Fibroblast of upper back skin (primary cell): ENCODE data around the gene FBXW11.

Experiments used
- DNase-seq: peaks from one replicate; pipeline ENCODE4 v3.0.0-alpha.2; 2013

The FBXW11 gene

GRCh38 chr5:172015346-172015745, 8.9 kb upstream of the FBXW11 start:
- no peak for DNase-seq

- peak; percentile 33 for DNase-seq
Measured at GRCh38 chr5:172010278-172010677, 3.8 kb upstream of the FBXW11 start.

DNA sequence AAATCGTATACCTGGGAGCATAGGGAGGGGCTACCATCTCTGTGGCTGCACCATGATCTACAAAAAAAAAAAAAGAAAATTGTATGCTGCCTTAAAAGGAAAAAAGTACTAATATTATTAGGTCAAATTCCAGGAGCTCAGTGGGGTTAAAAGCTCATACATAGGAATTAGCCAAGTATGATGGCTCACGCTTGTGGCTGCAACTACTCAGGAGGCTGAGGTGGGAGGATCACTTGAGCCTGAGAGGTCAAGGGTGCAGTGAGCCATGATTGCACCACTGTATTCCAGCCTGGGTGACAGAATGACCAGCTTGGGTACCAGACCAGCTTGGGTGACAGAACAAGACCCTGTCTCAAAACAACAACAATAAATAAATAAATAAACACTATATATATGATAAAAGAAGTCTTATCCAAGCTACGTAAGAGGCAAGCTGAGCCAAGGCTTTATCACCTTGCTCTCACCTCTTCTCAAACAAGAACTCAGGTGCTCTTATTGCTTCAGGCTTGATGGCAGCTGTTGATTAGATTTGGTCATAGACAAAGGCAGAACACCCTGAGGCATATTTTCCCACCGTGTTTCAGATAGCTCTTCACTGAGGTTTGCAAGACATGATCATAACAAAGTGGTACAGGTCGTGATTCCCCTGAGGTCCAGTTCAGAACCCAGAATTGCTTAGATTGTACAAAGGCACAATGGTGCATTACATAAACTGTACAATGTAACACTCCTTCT, 3.3 kb upstream of the FBXW11 start:
- DNase-seq: no peak

GRCh38 chr5:172008689-172009141, 2.3 kb upstream of the FBXW11 start:
- no peak for DNase-seq

DNA sequence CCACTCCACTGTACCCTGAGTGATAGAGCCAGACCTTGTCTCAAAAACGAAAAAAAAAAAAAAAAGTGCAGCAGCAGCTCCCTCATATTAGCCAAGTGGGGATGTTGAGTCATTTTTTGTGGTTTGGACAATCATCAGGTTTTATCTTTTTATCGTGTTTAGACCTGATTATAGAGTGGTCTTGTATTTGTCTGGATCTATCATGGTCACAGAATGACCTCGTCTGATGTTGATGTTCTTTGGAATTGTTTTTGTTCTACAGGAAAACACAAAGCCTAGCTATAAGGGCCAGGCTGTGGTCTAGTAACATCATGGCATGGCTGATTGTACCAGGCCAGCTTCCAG, 1.6 kb upstream of the FBXW11 start:
- peak; percentile 67 for DNase-seq

DNA sequence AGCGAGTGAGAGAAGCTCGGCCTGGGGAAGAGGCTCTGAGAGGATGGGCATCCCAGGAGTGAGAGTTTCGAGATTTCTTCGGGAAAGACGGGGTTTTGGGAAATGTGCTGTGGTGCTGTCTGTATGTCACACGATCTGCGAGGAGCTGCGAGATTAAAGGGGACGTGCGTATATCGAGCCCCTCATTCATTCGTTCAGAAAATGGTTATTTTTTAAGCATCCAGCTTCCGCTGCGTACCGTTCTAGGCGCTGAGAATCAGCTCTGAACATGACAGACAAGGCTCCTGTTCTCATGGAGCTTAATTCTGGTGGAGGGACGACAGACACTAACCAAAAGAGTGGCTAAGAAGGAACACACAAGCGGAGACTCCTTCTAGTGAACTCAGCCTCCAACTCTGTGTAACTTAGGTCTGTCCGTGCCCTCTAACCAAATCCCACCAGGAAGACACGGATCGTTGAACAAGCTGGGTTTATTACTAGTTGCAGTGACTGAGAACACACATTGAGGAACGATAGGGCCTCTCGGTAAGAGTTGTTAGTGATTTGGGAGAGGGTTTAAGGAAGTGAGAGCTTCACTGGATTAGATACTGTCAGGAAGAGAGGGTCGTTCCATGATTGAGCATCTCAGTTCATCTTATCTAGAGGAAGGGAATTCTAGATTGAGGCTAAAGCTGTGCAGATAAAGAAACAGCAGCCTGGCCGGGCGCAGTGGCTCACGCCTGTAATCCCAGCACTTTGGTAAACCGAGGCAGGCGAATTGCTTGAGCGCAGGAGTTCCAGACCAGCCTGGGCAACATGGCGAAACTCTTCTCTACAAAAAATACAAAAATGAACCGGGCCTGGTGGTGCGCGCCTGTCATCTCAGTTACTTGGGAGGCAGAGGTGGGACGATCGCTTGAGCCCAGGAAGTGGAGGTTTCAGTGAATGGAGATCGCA, 1.0 kb upstream of the FBXW11 start:
- no peak for DNase-seq

- DNase-seq: no peak
Measured at GRCh38 chr5:172005708-172006320, 624 bp downstream of the FBXW11 start.

- no peak for DNase-seq
Measured at GRCh38 chr5:172004824-172005237, 1.6 kb downstream of the FBXW11 start.

DNA sequence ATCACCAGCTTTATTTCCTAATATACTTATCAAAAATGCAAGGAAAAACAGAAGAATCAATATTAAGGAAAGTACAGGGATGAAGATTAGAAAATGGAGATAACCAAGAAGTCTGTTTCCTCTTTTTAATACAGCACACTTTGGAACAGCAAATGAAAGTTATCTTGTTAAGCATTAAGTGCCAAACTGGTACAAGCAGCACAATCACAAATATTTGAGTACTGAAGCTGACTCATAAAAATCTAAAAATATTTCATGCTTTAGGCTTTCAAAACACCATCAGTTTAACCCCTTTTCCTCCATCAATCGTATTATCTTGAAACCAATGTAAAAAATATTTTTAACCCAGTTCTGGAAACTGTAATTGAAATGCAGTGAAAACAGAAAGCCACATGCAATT, 2.7 kb downstream of the FBXW11 start:
- DNase-seq: no peak

DNA sequence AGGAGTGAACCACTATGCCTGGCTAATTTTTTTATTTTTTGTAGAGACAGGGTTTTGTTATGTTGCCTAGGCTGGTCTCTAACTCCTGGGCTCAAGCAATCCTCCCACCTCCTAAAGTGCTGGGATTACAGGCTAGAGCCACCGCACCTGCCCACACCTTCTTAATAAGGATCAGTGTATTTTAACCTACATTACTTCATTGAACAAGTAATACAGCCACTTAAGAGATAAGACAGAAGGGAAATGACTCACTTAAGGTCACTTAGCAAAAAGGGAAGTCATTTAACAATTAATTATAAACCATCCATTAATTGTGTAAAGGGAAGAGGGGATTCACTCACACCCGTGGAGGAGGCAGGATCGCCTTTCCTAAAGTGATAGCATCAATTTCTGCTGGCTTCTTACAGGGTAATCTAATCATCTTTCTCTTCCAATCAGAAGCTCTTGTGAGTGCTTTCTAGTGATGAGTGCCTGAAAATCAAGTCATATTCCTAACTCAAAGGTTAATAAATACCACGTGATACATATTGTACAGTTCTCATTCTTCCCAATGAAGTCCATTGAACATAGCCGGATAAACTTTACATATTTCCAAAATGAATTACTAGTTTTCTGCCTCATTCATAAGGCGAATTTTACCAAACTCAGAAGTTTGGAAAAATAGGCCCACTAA, 3.5 kb downstream of the FBXW11 start:
- DNase-seq: no peak

DNA sequence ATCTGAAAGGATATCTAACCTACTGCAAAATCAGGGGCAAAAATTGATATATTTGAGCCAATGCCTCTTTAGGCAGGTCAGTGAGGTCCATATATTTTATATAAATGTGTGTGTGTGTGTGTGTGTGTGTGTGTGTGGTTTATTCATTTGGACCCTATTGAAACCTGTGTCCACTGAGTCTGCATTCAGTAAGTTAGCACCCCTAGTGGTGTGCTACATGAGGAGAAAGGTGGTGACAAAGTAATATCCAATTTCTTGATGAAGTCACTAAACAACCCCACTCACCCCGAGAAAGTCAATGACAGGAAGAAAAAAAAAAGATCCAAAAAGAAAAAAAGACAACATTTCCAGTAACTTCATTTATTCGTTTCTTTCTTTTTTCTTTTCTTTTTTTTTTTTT, 4.1 kb downstream of the FBXW11 start:
- DNase-seq: no peak

DNA sequence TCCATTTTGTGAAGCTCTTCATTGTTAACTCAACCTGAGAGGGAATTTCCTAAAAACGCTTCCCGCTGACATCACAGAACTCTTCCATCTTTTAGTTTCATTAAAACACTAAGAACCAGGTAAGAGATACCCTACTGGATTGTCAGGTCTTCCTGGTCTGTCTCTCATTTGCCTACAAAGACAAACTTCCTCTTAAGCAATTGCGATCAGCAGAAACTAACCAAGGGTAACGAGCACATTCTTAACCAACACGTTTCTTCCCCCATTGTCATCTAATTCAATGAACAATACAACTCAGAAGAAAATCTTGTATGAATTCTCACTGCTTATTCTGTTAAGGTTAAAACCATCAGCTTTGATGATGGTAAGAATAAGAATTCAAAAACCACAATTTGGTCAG, 6.6 kb downstream of the FBXW11 start:
- no peak for DNase-seq

DNA sequence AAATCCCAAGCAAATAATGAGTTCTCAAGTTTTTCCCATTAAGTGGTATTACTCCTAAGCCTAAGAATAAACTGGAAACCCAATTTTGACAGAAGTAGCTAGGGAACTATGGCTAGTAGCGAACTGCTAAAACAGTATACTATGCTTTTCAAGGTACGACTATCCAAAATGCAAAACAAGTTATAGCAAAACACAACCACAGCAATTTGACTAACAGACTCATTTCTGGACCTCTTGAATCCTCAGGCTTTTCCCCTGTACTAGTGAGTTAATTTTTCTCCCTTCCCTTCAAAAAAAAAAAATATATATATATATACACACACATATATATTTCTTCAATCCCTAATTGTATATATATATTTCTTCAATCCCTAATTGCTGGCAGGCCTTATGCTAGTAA, 7.3 kb downstream of the FBXW11 start:
- DNase-seq: no peak

DNA sequence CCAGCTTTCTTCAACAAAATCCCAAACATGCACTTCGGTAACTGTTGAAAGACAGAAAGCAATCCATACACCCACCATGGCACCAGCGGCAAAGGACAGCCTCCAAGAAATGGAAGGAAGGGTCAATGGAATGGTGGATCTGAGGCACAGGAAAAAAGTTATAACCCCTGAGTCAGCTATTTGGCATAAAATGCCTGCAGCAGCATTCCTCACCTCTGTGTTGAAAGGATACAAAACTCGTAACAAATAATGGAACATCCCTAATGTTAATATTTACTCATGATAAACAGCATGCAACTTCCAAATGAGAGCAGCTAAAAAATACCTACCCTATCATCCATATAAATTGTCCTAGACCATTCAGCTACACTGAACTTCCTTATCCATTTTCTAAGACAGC, 9.4 kb downstream of the FBXW11 start:
- DNase-seq: no peak

DNA sequence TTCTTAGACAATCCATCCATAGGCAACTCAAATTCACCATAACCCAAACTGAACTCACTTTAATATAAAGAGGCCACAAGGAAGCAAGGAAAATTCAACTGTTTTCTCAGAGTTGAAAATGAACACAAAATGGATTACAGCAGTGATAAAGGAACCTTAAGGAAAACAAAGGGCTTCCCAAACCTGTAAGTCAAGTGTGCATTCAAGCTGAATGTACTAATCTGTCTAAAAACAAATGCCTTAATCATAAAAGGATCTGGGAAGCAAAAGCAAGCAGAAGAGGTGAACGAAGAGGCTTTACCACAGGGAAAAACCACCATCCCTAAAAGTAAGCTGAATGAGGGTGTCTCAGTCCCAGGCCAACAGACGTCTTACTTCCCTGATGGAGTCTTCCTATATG, 13.6 kb downstream of the FBXW11 start:
- DNase-seq: no peak

DNA sequence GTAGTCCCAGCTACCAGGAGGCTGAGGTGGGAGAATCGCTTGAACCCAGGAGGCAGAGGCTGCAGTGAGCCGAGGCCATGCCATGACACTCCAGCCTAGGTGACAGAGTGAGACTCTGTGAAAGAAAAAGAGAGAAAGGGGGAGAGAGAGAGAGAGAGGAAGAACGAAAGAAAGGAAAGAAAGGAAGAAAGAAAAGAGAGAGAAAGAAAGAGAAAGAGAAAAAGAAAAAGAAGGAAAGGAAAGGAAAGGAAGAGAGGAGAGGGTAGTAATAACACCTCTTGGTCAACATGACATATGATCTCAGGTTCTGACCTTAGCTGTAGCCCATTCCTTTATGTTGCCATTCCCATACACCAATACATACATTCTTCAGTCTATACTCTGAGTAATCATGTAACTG, 14.1 kb downstream of the FBXW11 start:
- DNase-seq: no peak

- no peak for DNase-seq
Measured at GRCh38 chr5:171990713-171991015, 15.8 kb downstream of the FBXW11 start.

DNA sequence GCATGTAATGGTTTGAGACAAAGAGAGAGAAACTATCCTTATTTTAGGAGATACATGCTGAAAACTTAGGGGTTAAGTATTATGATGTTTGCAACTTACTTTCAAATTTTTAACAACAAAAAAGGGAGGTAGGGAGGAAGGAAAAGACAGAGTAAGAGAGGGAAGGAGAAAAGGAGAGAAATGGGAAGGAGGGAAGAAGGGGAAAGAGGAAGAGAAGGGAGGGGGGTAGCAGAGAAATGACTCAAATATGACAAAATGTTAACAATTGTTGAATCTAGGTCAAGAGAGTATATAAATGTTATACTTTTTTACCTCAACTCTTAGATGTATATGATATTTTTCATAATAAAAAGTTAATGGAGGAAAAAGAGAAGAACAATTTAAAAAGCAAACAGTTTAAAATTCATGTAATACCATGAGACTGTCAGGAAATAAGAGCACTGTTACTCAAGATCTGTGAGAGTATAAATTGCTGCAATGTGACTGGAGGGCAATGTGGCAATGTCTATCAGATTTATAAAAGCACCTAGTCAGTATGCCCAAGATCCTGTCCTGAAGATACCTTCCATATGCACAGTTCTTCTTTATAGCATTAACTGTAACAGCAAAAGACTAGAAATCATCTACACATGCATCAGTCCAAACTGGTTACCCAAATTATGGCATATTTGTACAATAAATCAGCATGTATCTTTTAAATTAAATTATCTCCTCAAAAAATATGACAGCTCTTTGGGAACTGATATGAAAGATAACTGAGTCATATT, 16.3 kb downstream of the FBXW11 start:
- DNase-seq: no peak

- no peak for DNase-seq
Measured at GRCh38 chr5:171989276-171989675, 17.2 kb downstream of the FBXW11 start.

DNA sequence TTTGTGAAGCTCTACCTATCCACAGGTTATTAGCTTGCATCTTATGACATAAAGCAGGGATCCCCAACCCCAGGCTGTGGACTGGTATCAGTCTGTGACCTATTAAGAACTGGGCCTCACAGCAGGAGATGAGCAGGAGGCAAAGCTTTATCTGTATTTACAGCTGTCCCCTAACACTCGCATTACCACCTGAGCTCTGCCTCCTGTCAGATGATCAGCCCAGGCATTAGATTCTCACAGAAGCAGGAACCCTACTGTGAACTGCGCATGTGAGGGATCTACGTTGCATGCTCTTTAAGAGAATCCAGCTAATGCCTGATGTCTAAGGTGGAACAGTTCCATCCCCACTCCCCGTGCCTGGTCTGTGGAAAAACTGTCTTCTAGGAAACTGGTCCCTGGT, 19.7 kb downstream of the FBXW11 start:
- DNase-seq: no peak

GRCh38 chr5:171984748-171985419, 21.6 kb downstream of the FBXW11 start:
- peak; percentile 92 for DNase-seq

GRCh38 chr5:171981847-171982246, 24.6 kb downstream of the FBXW11 start:
- no peak for DNase-seq
